K562 (cell line): ENCODE results near the gene GPR180. TPM values are rescaled to one million over a fixed set of nuclear protein-coding genes. Genes with fewer than 3 reads are reported as not detected.
A peak's percentile ranks its signal among the peaks of the same experiment; 100 is the strongest.
"Not testable (repeated sequence)": the region's sequence is repeated elsewhere in the genome, so short reads cannot be mapped to it uniquely, and the experiment has no call there.

Source experiments
- ATAC-seq: fragments of 200-7000 bp; cut with Tn5 transposase; 3 replicates; pipeline ENCODE4 v1.9.1; 2020; ENCODE audit warnings: moderate library complexity
- BruUV-seq: library from RNA; stranded (reverse); fragments of 400-500 nt; replicated peaks from 2 replicates; lab custom pipeline; 2021; lab: Mats Ljungman, UMichigan
- CTCF ChIA-PET: fragments of 300-600 bp; formaldehyde crosslinking; extraction: SDS; loops from one replicate; lab custom pipeline; 2021; ENCODE audit warnings: low intra/inter-chr PET ratio; lab: Yijun Ruan, JAX
- POLR2A ChIA-PET: fragments of 300-600, 350-650 bp; sonication (Branson Sonifier 250); formaldehyde crosslinking; extraction: SDS; loops from one replicate; lab custom pipeline; 2021; ENCODE audit warnings: antibody characterized with exemption, inconsistent platforms; lab: Yijun Ruan, JAX
- DNase-seq, 4 experiments: peaks; one replicate each; pipeline versions ENCODE4 v3.0.0 to v3.0.0-alpha.2; 2011 to 2018; ENCODE audit warnings: low spot score in 3 of 4, mixed read lengths in 3 of 4; ENCODE audit errors: extremely low read depth in 1 of 4
- FAIRE-seq: peaks from 2 replicates; lab custom pipeline; 2011; peaks lifted over from hg19 to GRCh38; lab: Jason Lieb, UNC
- H2AFZ ChIP-seq: 2 replicates; pipeline ENCODE4 v1.6.0; 2011; ENCODE audit warnings: low read depth, low read length, control low read depth, inconsistent platforms
- H3K27ac ChIP-seq: fragments of 200-600 bp; 3 replicates; pipeline ENCODE4 v1.8.0; 2011; ENCODE audit warnings: low read depth, mild to moderate bottlenecking, control low read depth, inconsistent platforms, low read length, moderate library complexity, mixed read lengths; ENCODE audit errors: extremely low read depth
- H3K27me3 ChIP-seq, 2 experiments: fragments of 300-600 bp in 1 of 2; 2 replicates in 1 of 2; 3 replicates in 1 of 2; pipeline versions ENCODE4 v1.6.0 to v1.8.0; 2011; ENCODE audit warnings: inconsistent platforms in 2 of 2, low read length in 2 of 2, mild to moderate bottlenecking in 1 of 2, mixed read lengths in 1 of 2, moderate library complexity in 1 of 2; ENCODE audit not compliant: control insufficient read depth in 2 of 2, insufficient read depth in 2 of 2
- H3K36me3 ChIP-seq: fragments of 300-600 bp; 3 replicates; pipeline ENCODE4 v1.8.0; 2011; ENCODE audit warnings: mild to moderate bottlenecking, low read length, inconsistent platforms; ENCODE audit not compliant: control insufficient read depth, insufficient read depth
- H3K4me1 ChIP-seq, 2 experiments: fragments of 200-600 bp in 1 of 2; replicated peaks in 1 of 2; 2 replicates in 1 of 2; 3 replicates in 1 of 2; pipeline versions ENCODE4 v1.5.1 to v1.8.0; 2011; ENCODE audit warnings: inconsistent platforms in 2 of 2, low read length in 2 of 2, mild to moderate bottlenecking in 1 of 2, mixed read lengths in 1 of 2, moderate library complexity in 1 of 2; ENCODE audit not compliant: control insufficient read depth in 2 of 2, insufficient read depth in 2 of 2
- H3K4me2 ChIP-seq: 2 replicates; pipeline ENCODE4 v1.6.1; 2011; ENCODE audit warnings: low read length, control low read depth, inconsistent platforms, mixed read lengths; ENCODE audit not compliant: insufficient read depth
- H3K4me3 ChIP-seq: fragments of 200-600 bp; sonication (generic), shearing (Covaris generic); 2 replicates; pipeline ENCODE4 v1.5.1; 2016; ENCODE audit warnings: control low read depth, inconsistent platforms
- H3K79me2 ChIP-seq: fragments of 200-600 bp; 3 replicates; pipeline ENCODE4 v1.8.0; 2011; ENCODE audit warnings: low read length, inconsistent platforms; ENCODE audit not compliant: control insufficient read depth, insufficient read depth
- H3K9ac ChIP-seq, 2 experiments: 2 replicates each; pipeline versions ENCODE4 v1.6.0 to v1.6.1; 2011; ENCODE audit warnings: low read depth in 2 of 2, low read length in 2 of 2, control low read depth in 1 of 2, inconsistent platforms in 1 of 2, mild to moderate bottlenecking in 1 of 2, mixed read lengths in 1 of 2; ENCODE audit not compliant: insufficient read depth in 1 of 2
- H3K9me1 ChIP-seq: one replicate; pipeline ENCODE4 v1.6.0; 2011; ENCODE audit warnings: inconsistent platforms, mild to moderate bottlenecking, low read length, moderate library complexity; ENCODE audit not compliant: control insufficient read depth, insufficient read depth
- H3K9me3 ChIP-seq: replicated peaks from 2 replicates; pipeline ENCODE4 v1.5.1; 2011; ENCODE audit warnings: low read depth, low read length, inconsistent platforms; ENCODE audit not compliant: control insufficient read depth, insufficient read depth
- H4K20me1 ChIP-seq: replicated peaks from 2 replicates; pipeline ENCODE4 v1.6.1; 2011; ENCODE audit warnings: low read length, inconsistent platforms, mixed read lengths; ENCODE audit not compliant: control insufficient read depth, insufficient read depth
- C11orf30 ChIP-seq: fragments of 450-650 bp; IDR thresholded peaks from 2 replicates; pipeline ENCODE4 v1.6.1; 2016; ENCODE audit warnings: low read depth, mild to moderate bottlenecking
- MAFF ChIP-seq: IDR thresholded peaks from 2 replicates; pipeline ENCODE4 v1.6.1; 2012; ENCODE audit warnings: low read length, improper control_type of control experiment
- MAFK ChIP-seq: IDR thresholded peaks from 2 replicates; pipeline ENCODE4 v1.6.1; 2011; ENCODE audit warnings: low read length, improper control_type of control experiment
- ZFP91 ChIP-seq: sonication (generic); formaldehyde crosslinking; IDR thresholded peaks from 2 replicates; pipeline ENCODE4 v1.8.0; 2022; ENCODE audit warnings: mild to moderate bottlenecking, missing genetic modification reagents
- ZNF75A ChIP-seq: fragments of 450-650 bp; formaldehyde crosslinking; IDR thresholded peaks from 2 replicates; pipeline ENCODE4 v1.4.0; 2020; ENCODE audit warnings: mild to moderate bottlenecking
- WGBS: fragments of 100-300 bp; shearing (Covaris generic); methylation state at CpG from one replicate; pipeline ENCODE4 v1.1.6; 2016; ENCODE audit warnings: low coverage, mixed read lengths; ENCODE audit not compliant: insufficient coverage; ENCODE audit errors: missing lambda C conversion rate; 5-methylcytosine and 5-hydroxymethylcytosine counted together
- in situ Hi-C: fragments of 300-500 bp; cut with MboI; formaldehyde crosslinking; loops from 4 replicates; pipeline ENCODE4 v1.15.0; 2018; ENCODE audit warnings: inconsistent platforms, mixed read lengths
- intact Hi-C: fragments of 100-400 bp; cut with micrococcal nuclease; formaldehyde crosslinking; loops from 2 replicates; pipeline ENCODE4 v1.14.2; 2022
- polyA plus RNA-seq, 8 experiments: library from polyadenylated mRNA; depleted of rRNA in 4 of 8; stranded (reverse) in 5 of 8; unstranded in 3 of 8; fragments of >200 nt; fragmentation: Nextera tagmentation in 2 of 8; fragmentation: Illumina TruSeq in 1 of 8; extraction: Ambion mirVana in 2 of 8; extraction: Trizol in 1 of 8; gene quantifications; 2 replicates each; pipeline versions ENCODE4 v1.2.1 to v1.2.3, GENCODE V29; 2011 to 2014; ENCODE audit warnings: inconsistent platforms in 1 of 8, missing spikeins in 1 of 8
- total RNA-seq, 7 experiments: library from RNA; depleted of rRNA in 6 of 7; stranded (reverse); fragments of >200 nt in 6 of 7; fragmentation: Illumina TruSeq in 2 of 7; extraction: Trizol in 2 of 7; gene quantifications; 2 replicates each; pipeline versions ENCODE4 v1.2.1 to v1.2.3, GENCODE V29; 2011 to 2021; ENCODE audit warnings: low replicate concordance in 1 of 7

GPR180 gene
- total and polyA plus RNA-seq, 9 of the 15 experiments (the other 6 are each of a cell fraction or from before 2014, with no cell fraction given) = 0.77 to 4.1 (median 1.8) TPM

DNA sequence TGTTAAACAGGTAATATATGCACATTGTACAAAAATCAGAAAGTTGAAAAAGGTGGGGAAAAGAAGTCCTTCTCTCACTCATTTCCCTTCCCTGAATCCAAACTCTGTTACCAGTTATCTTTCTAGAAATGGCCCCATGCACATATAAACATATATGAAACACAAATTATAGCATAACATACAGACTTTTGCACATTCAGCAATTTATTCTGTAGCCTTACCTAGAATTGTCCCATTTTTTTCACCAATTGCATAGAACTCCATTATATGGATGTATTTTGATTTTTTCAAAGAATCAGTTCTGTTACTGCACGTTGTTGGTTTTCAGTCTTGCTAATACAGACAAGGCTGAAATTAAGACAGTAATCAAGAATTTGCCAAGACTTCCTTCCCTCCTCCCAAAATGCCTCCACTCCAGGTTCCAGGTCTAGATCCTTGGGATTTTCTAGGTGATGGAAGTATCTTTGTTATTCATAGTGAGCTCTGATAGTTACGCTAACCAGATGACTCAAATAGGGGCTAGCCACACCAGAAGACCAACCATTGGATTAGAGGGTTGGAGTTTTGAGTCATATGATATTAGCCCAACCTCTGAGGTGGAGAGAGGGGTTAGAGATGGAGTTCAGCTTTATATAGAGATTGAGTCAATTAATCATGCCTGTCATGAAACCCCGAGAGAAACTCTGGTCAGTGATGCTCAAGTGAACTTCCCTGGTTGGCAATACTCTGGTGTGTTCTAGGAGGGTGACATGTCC lies 30.7 kb downstream of the GPR180 start (continued):
- TF ChIP-seq ZFP91 (CRISPR knock-in tag) = no peak
- peak; percentile 61 for TF ChIP-seq MAFK
- TF ChIP-seq MAFF = peak; percentile 63
- TF ChIP-seq ZNF75A = no peak
- peak; percentile 70 for TF ChIP-seq C11orf30

GRCh38 chr13:94636096-94636495 lies 34.4 kb downstream of the GPR180 start:
- FAIRE-seq, H3K27me3 ChIP-seq, H4K20me1 ChIP-seq, DNase-seq, BruUV-seq, H3K36me3 ChIP-seq, H2AFZ ChIP-seq, ATAC-seq, H3K9me3 ChIP-seq, H3K4me3 ChIP-seq, H3K4me2 ChIP-seq, in situ Hi-C loops, H3K27ac ChIP-seq, H3K79me2 ChIP-seq, H3K9ac ChIP-seq, H3K4me1 ChIP-seq, CTCF ChIA-PET, intact Hi-C loops, H3K9me1 ChIP-seq: not testable (repeated sequence)
- POLR2A ChIA-PET = interaction anchor here (1.1 kb wide), 1 partner anchor 19 kb away, joined by 3 read pairs; no protein-coding TSS in a partner anchor
- 70% methylated on average over 5 of the region's 5 CpGs for WGBS
